H1 (cell line): ENCODE measurements around the gene CDC42EP3. TPM values are rescaled to one million over a fixed set of nuclear protein-coding genes. Genes with fewer than 3 reads are reported as not detected.

Experiments
- CTCF ChIA-PET: fragments of 300-600 bp; sonication (Branson Sonifier 250); formaldehyde crosslinking; loops from one replicate; lab custom pipeline; 2021; ENCODE audit not compliant: partially characterized antibody; lab: Charles Lee
- POLR2A ChIA-PET: fragments of 300-600 bp; sonication (Branson Sonifier 250); formaldehyde crosslinking; loops from one replicate; lab custom pipeline; 2021; ENCODE audit warnings: inconsistent platforms; ENCODE audit not compliant: partially characterized antibody; lab: Charles Lee
- DNase-seq, 2 experiments: peaks; one replicate each; pipeline versions ENCODE4 v3.0.0 to v3.0.0-alpha.2; 2010 to 2022; ENCODE audit warnings: low spot score in 2 of 2, low read depth in 1 of 2, mixed read lengths in 1 of 2
- FAIRE-seq: peaks from 2 replicates; lab custom pipeline; 2011; peaks lifted over from hg19 to GRCh38; lab: Jason Lieb, UNC
- H2AFZ ChIP-seq: 2 replicates; pipeline ENCODE4 v1.8.1; 2012; ENCODE audit warnings: low read length, inconsistent platforms
- H2AK5ac ChIP-seq: 2 replicates; pipeline ENCODE4 v1.6.1; 2013; ENCODE audit warnings: low read depth, low read length
- H2BK120ac ChIP-seq: replicated peaks from 2 replicates; pipeline ENCODE3; 2013; ENCODE audit warnings: low read depth, low read length, inconsistent platforms
- H2BK12ac ChIP-seq: 2 replicates; pipeline ENCODE4 v1.6.1; 2013; ENCODE audit warnings: low read depth, low read length
- H2BK15ac ChIP-seq: 2 replicates; pipeline ENCODE4 v1.6.1; 2013; ENCODE audit warnings: low read length
- H2BK20ac ChIP-seq: 2 replicates; pipeline ENCODE4 v1.6.1; 2013; ENCODE audit warnings: low read length
- H2BK5ac ChIP-seq: 2 replicates; pipeline ENCODE4 v1.6.1; 2013; ENCODE audit warnings: low read depth, low read length
- H3K14ac ChIP-seq: 2 replicates; pipeline ENCODE4 v1.6.1; 2013; ENCODE audit warnings: inconsistent platforms; ENCODE audit not compliant: insufficient read length
- H3K18ac ChIP-seq: 2 replicates; pipeline ENCODE4 v1.6.1; 2013; ENCODE audit warnings: low read length; ENCODE audit errors: extremely low read depth
- H3K23ac ChIP-seq: 2 replicates; pipeline ENCODE4 v1.6.1; 2013; ENCODE audit warnings: inconsistent platforms; ENCODE audit not compliant: insufficient read length
- H3K23me2 ChIP-seq: 2 replicates; pipeline ENCODE4 v1.6.1; 2013; ENCODE audit warnings: low read depth, low read length
- H3K27ac ChIP-seq: 2 replicates; pipeline ENCODE4 v1.6.1; 2011; ENCODE audit warnings: low read depth, low read length, inconsistent platforms
- H3K27me3 ChIP-seq, 4 experiments: replicated peaks in 1 of 4; 1 replicate in 1 of 4; 2 replicates in 3 of 4; pipeline versions ENCODE4 v1.6.1 to v1.8.1; 2011 to 2013; ENCODE audit warnings: low read length in 3 of 4, mild to moderate bottlenecking in 3 of 4, inconsistent platforms in 2 of 4, mixed read lengths in 2 of 4, moderate library complexity in 1 of 4; ENCODE audit not compliant: control insufficient read depth in 3 of 4, insufficient read depth in 3 of 4; ENCODE audit errors: extremely low read depth in 1 of 4
- H3K36me3 ChIP-seq, 4 experiments: 2 replicates each; pipeline versions ENCODE4 v1.6.1 to v1.8.1; 2011 to 2013; ENCODE audit warnings: mild to moderate bottlenecking in 4 of 4, low read length in 3 of 4, moderate library complexity in 2 of 4, control low read depth in 1 of 4, inconsistent platforms in 1 of 4; ENCODE audit not compliant: insufficient read depth in 4 of 4, control insufficient read depth in 2 of 4
- H3K4ac ChIP-seq: replicated peaks from 2 replicates; pipeline ENCODE3; 2013; ENCODE audit warnings: low read length, low read depth, mixed read lengths, inconsistent platforms; ENCODE audit not compliant: insufficient read length
- H3K4me1 ChIP-seq, 4 experiments: replicated peaks in 1 of 4; 1 replicate in 1 of 4; 2 replicates in 3 of 4; pipeline versions ENCODE4 v1.6.1 to v1.8.1; 2011 to 2013; ENCODE audit warnings: low read length in 3 of 4, inconsistent platforms in 2 of 4, mixed read lengths in 1 of 4; ENCODE audit not compliant: insufficient read depth in 4 of 4, control insufficient read depth in 3 of 4
- H3K4me2 ChIP-seq, 2 experiments: 2 replicates each; pipeline versions ENCODE4 v1.6.1 to v1.8.1; 2011 to 2013; ENCODE audit warnings: low read depth in 2 of 2, low read length in 2 of 2, control low read depth in 1 of 2, inconsistent platforms in 1 of 2, mild to moderate bottlenecking in 1 of 2; ENCODE audit not compliant: insufficient read depth in 1 of 2
- H3K4me3 ChIP-seq, 4 experiments: fragments of 200-600, 300-600 bp in 1 of 4; sonication (generic), shearing (Covaris generic), sonication (Bioruptor Twin) in 1 of 4; 2 replicates each; pipeline versions ENCODE4 v1.5.1 to v1.8.1; 2011 to 2016; ENCODE audit warnings: low read length in 4 of 4, low read depth in 3 of 4, control low read depth in 2 of 4, inconsistent platforms in 2 of 4, mild to moderate bottlenecking in 2 of 4, mixed read lengths in 1 of 4, moderate library complexity in 1 of 4; ENCODE audit not compliant: insufficient read depth in 2 of 4; ENCODE audit errors: extremely low read depth in 1 of 4
- H3K56ac ChIP-seq: replicated peaks from 2 replicates; pipeline ENCODE3; 2013; ENCODE audit warnings: low read depth, mild to moderate bottlenecking, mixed read lengths, low read length, inconsistent platforms; ENCODE audit not compliant: insufficient read length
- H3K79me1 ChIP-seq: 2 replicates; pipeline ENCODE4 v1.6.1; 2013; ENCODE audit warnings: low read depth, low read length, control low read depth
- H3K79me2 ChIP-seq, 2 experiments: 2 replicates each; pipeline versions ENCODE4 v1.6.1 to v1.8.1; 2012 to 2013; ENCODE audit warnings: low read length in 2 of 2, mild to moderate bottlenecking in 2 of 2, inconsistent platforms in 1 of 2; ENCODE audit not compliant: insufficient read depth in 2 of 2, control insufficient read depth in 1 of 2
- H3K9ac ChIP-seq, 4 experiments: replicated peaks in 1 of 4; 1 replicate in 1 of 4; 2 replicates in 3 of 4; pipeline versions ENCODE4 v1.6.1 to v1.8.1; 2011 to 2013; ENCODE audit warnings: low read depth in 3 of 4, low read length in 3 of 4, control low read depth in 2 of 4, mild to moderate bottlenecking in 2 of 4, moderate library complexity in 2 of 4, inconsistent platforms in 1 of 4; ENCODE audit errors: extremely low read depth in 1 of 4
- H3K9me3 ChIP-seq, 2 experiments: 2 replicates each; pipeline versions ENCODE4 v1.6.1 to v1.8.1; 2012 to 2013; ENCODE audit warnings: mild to moderate bottlenecking in 2 of 2, moderate library complexity in 2 of 2, control low read depth in 1 of 2, inconsistent platforms in 1 of 2, low read depth in 1 of 2, low read length in 1 of 2, mixed read lengths in 1 of 2; ENCODE audit not compliant: insufficient read depth in 2 of 2
- H4K20me1 ChIP-seq, 2 experiments: replicated peaks in 1 of 2; 2 replicates each; pipeline versions ENCODE3 to v1.8.1; 2011 to 2013; ENCODE audit warnings: inconsistent platforms in 2 of 2, low read length in 2 of 2, mild to moderate bottlenecking in 1 of 2; ENCODE audit not compliant: insufficient read depth in 2 of 2, control insufficient read depth in 1 of 2
- H4K5ac ChIP-seq: 2 replicates; pipeline ENCODE4 v1.6.1; 2013; ENCODE audit warnings: low read length, low read depth, mixed read lengths, inconsistent platforms; ENCODE audit not compliant: insufficient read length
- H4K8ac ChIP-seq: 2 replicates; pipeline ENCODE4 v1.8.0; 2013; ENCODE audit warnings: mild to moderate bottlenecking, moderate library complexity, low read length, inconsistent platforms; ENCODE audit not compliant: insufficient read depth; ENCODE audit errors: extremely low read depth
- H4K91ac ChIP-seq: replicated peaks from 2 replicates; pipeline ENCODE3; 2013; ENCODE audit warnings: low read length, mixed read lengths, inconsistent platforms; ENCODE audit not compliant: insufficient read length
- BRCA1 ChIP-seq: IDR thresholded peaks from 2 replicates; pipeline ENCODE4 v1.6.1; 2012; ENCODE audit warnings: low read depth, low read length, improper control_type of control experiment
- EZH2 ChIP-seq: fragments of 200-600 bp; sonication (generic); IDR thresholded peaks from 2 replicates; pipeline ENCODE4 v1.7.1; 2012; ENCODE audit warnings: low read depth, mild to moderate bottlenecking, moderate library complexity, low read length, inconsistent platforms; ENCODE audit not compliant: severe bottlenecking
- KDM1A ChIP-seq: fragments of 200-600, 300-600 bp; sonication (generic); IDR thresholded peaks from 2 replicates; pipeline ENCODE4 v1.7.1; 2016; ENCODE audit warnings: mild to moderate bottlenecking, low read length, borderline replicate concordance
- RAD21 ChIP-seq, 2 experiments: IDR thresholded peaks in 1 of 2; conservative IDR thresholded peaks in 1 of 2; 2 replicates each; pipeline ENCODE4 v1.6.1; 2011; ENCODE audit warnings: low read depth in 2 of 2, low read length in 2 of 2, improper control_type of control experiment in 1 of 2, inconsistent platforms in 1 of 2, mild to moderate bottlenecking in 1 of 2, moderate library complexity in 1 of 2
- TAF1 ChIP-seq: IDR thresholded peaks from 2 replicates; pipeline ENCODE4 v1.6.1; 2011; ENCODE audit warnings: mild to moderate bottlenecking, low read depth, low read length
- TAF7 ChIP-seq: optimal IDR thresholded peaks from 2 replicates; pipeline ENCODE3; 2011; ENCODE audit warnings: low read depth, mild to moderate bottlenecking, inconsistent platforms, low read length, moderate library complexity, borderline replicate concordance
- WGBS, 2 experiments: shearing (Covaris generic) in 1 of 2; methylation state at CpG; one replicate each; pipeline versions ENCODE4 v1.1.6 to v1.1.7; 2013 to 2015; ENCODE audit warnings: low lambda C conversion rate in 2 of 2, mixed read lengths in 2 of 2, inconsistent platforms in 1 of 2, low coverage in 1 of 2, missing lambda C conversion rate in 1 of 2; ENCODE audit not compliant: insufficient replicate concordance in 2 of 2, insufficient coverage in 1 of 2, insufficient read length in 1 of 2; ENCODE audit errors: extremely low coverage in 1 of 2, missing lambda C conversion rate in 1 of 2; 5-methylcytosine and 5-hydroxymethylcytosine counted together
- polyA plus RNA-seq, 7 experiments: library from polyadenylated mRNA; depleted of rRNA in 3 of 7; stranded (reverse) in 5 of 7; unstranded in 2 of 7; fragments of >200 nt in 5 of 7; fragments of 200-250 nt in 2 of 7; gene quantifications; 1 replicate in 5 of 7; 2 replicates in 1 of 7; 4 replicates in 1 of 7; pipeline versions ENCODE4 v1.2.1 to v1.2.3, GENCODE V29; 2011 to 2013; ENCODE audit warnings: missing spikeins in 2 of 7, mixed read lengths in 2 of 7
- total RNA-seq: library from RNA; stranded (reverse); fragmentation: NEBNext Ultra II Directional; extraction: Animal tissue kit (Norgen Biotek cat#: 25700); gene quantifications from 2 replicates; pipeline ENCODE4 v1.2.1, GENCODE V29; 2021
- TF ChIP-seq, protein P1 (sequence below): IDR thresholded peaks from 2 replicates; pipeline ENCODE4 v1.6.1; 2011; ENCODE audit warnings: low read length, improper control_type of control experiment

CDC42EP3 gene
- total and polyA plus RNA-seq, 2 of the 8 experiments (the other 6 are each of a cell fraction or from before 2014, with no cell fraction given): 18.4 to 24.7 TPM

DNA sequence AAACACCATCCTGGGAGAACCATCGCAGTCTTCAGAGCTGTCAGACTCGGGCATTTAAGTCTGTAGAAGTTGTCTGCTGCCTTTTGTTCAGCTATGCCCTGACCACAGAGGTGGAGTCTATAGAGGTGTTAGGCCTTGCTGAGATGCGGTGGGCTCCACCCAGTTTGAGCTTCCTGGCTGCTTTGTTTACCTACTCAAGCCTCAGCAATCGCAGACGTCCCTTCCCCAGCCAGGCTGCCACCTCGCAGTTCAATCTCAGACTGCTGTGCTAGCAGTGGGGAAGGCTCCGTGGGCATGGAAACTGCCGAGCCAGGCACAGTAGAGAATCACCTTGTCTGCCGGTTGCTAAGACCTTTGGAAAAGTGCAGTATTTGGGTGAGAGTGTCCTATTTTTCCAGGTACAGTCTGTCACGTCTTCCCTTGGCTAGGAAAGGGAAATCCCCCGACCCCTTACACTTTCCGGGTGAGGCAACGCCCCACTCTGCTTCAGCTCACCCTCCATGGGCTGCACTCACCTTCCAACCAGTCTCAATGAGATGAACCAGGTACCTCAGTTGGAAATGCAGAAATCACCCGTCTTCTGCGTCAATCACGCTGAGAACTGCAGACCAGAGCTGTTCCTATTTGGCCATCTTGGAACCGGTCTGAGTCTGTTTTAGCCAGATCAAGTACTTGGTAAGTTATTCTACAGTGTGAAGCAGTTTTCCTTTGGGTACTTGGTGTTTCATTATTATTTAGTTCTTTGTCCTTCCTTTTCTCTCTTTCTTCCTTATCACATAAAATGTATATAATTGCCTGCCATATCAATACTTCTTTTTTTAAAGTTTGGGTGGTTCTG is 71.5 kb downstream of the CDC42EP3 start:
- peak overlapping the region; percentile 62; the same call in 1 of the 2 replicates for H2AFZ ChIP-seq
- H2BK20ac ChIP-seq: no peak overlapping the region
- no peak overlapping the region for H3K14ac ChIP-seq
- H3K18ac ChIP-seq: no peak overlapping the region
- no peaks in the 10 kb centered on the region for H3K9me3 ChIP-seq
- no peak overlapping the region for H3K4me3 ChIP-seq
- ChIA-PET CTCF (no interaction called here), POLR2A (no interaction called here)
- no peak overlapping the region for H2BK15ac ChIP-seq
- FAIRE-seq: no peak
- no peak for DNase-seq
- no peak overlapping the region for H2BK12ac ChIP-seq
- no peaks in the 10 kb centered on the region for H3K4me1 ChIP-seq
- no peak overlapping the region for H4K91ac ChIP-seq
- H3K56ac ChIP-seq: no peak overlapping the region
- H2AK5ac ChIP-seq: no peak overlapping the region
- no peak overlapping the region for H3K4ac ChIP-seq
- H3K4me2 ChIP-seq: no peak overlapping the region
- H3K9ac ChIP-seq: no peak overlapping the region
- H4K20me1 ChIP-seq: no peaks in the 10 kb centered on the region
- H2BK5ac ChIP-seq: no peak overlapping the region
- H3K27me3 ChIP-seq: no peaks in the 10 kb centered on the region
- H3K79me1 ChIP-seq: no peaks in the 10 kb centered on the region
- H3K79me2 ChIP-seq: no peaks in the 10 kb centered on the region
- H2BK120ac ChIP-seq: no peak overlapping the region
- H4K8ac ChIP-seq: no peak overlapping the region
- no peak overlapping the region for H3K23ac ChIP-seq
- no peak overlapping the region for H4K5ac ChIP-seq
- H3K36me3 ChIP-seq: no peaks in the 10 kb centered on the region
- no peak overlapping the region for H3K27ac ChIP-seq
- 92% methylated on average over 17 of the region's 17 CpGs; no CpG with 5 or more reads in 1 of the 2 experiments for WGBS, 2 experiments
- H3K23me2 ChIP-seq: no peaks in the 10 kb centered on the region; the same call in 1 of the 2 replicates
- TF ChIP-seq TAF7 (no peak), EZH2 (no peak), TAF1 (no peak), BRCA1 (no peak), RAD21 (IDR thresholded peaks at IDR 0.05 in 1 of 2, conservative IDR thresholded peaks at IDR 0.05 in 1 of 2; ENCODE audit: low read depth in 2 of 2, low read length in 2 of 2) (no peak), KDM1A (no peak)
- TF ChIP-seq, protein P1, sequence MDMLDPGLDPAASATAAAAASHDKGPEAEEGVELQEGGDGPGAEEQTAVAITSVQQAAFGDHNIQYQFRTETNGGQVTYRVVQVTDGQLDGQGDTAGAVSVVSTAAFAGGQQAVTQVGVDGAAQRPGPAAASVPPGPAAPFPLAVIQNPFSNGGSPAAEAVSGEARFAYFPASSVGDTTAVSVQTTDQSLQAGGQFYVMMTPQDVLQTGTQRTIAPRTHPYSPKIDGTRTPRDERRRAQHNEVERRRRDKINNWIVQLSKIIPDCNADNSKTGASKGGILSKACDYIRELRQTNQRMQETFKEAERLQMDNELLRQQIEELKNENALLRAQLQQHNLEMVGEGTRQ: no peak
